ENCODE results near the gene FAM83B. TPM values are rescaled to one million over a fixed set of nuclear protein-coding genes. Genes with fewer than 3 reads are reported as not detected.

The FAM83B gene
- polyA plus RNA-seq, 1 of the 3 experiments (the other 2 are of a cell fraction), result not detected

- no peak for TF ChIP-seq CTCF (IDR thresholded peaks at IDR 0.05)
- TF ChIP-seq YY1 (IDR thresholded peaks at IDR 0.05; ENCODE audit: low read depth), result no peak
- TF ChIP-seq GATA2 (CRISPR knock-in tag; IDR thresholded peaks at IDR 0.05), result no peak
- TF ChIP-seq TAF1 (IDR thresholded peaks at IDR 0.05; ENCODE audit: borderline replicate concordance, low read depth, low read length), result no peak
- no peak for TF ChIP-seq TEAD4 (IDR thresholded peaks at IDR 0.05; ENCODE audit: borderline replicate concordance, insufficient read depth)
Measured at GRCh38 chr6:54861905-54862616, 15.5 kb downstream of the FAM83B start (continued).

GRCh38 chr6:54864272-54864671, 17.7 kb downstream of the FAM83B start:
- ChIA-PET POLR2A (no interaction called here), CTCF (no interaction called here)
- Histone ChIP-seq H3K9ac (no peak overlapping the region), H3K36me3 (replicated peaks in 1 of 2; ENCODE audit: control insufficient read depth in 1 of 2, insufficient read depth in 2 of 2, low read length in 1 of 2) (no peaks in the 10 kb centered on the region), H3K9me3 (no peaks in the 10 kb centered on the region), H3K4me3 (ENCODE audit: low read depth in 2 of 2, low read length in 1 of 2) (no peak overlapping the region), H3K4me2 (no peak overlapping the region), H3K79me2 (ENCODE audit: insufficient read depth) (no peaks in the 10 kb centered on the region), H3K9me2 (no peaks in the 10 kb centered on the region), H2AFZ (ENCODE audit: low read depth) (no peak overlapping the region), H4K20me1 (ENCODE audit: insufficient read depth) (no peaks in the 10 kb centered on the region), H3K27me3 (ENCODE audit: insufficient read depth) (no peaks in the 10 kb centered on the region), H3F3A (replicated peaks; ENCODE audit: insufficient read depth) (no peaks in the 10 kb centered on the region), H3K4me1 (ENCODE audit: control insufficient read depth in 1 of 2, insufficient read depth in 2 of 2, low read depth in 1 of 2, low read length in 1 of 2) (no peaks in the 10 kb centered on the region), H3K27ac (ENCODE audit: low read depth in 2 of 2, low read length in 1 of 2) (no peak overlapping the region)
- TF ChIP-seq FOSL2 (IDR thresholded peaks at IDR 0.05; ENCODE audit: borderline replicate concordance, low read depth) (no peak), REST (IDR thresholded peaks at IDR 0.05; ENCODE audit: low read depth, low read length) (no peak), MEF2A (IDR thresholded peaks at IDR 0.05; ENCODE audit: borderline replicate concordance, low read depth) (no peak), RCOR1 (IDR thresholded peaks at IDR 0.05; ENCODE audit: low read length) (no peak), TEAD4 (IDR thresholded peaks at IDR 0.05; ENCODE audit: borderline replicate concordance, insufficient read depth) (no peak), USF2 (IDR thresholded peaks at IDR 0.05; ENCODE audit: borderline replicate concordance, low read depth, low read length) (no peak), YY1 (IDR thresholded peaks at IDR 0.05; ENCODE audit: low read depth) (no peak)
- WGBS (ENCODE audit: low lambda C conversion rate), result 12% methylated on average over 2 of the region's 2 CpGs
- DNase-seq, result no peak

Measured in SK-N-SH (cell line).